ENCODE measurements around the gene PTCH2.

GRCh38 chr1:44885406-44885805, 42.4 kb upstream of the PTCH2 start:
- TF ChIP-seq POLR2A (IDR thresholded peaks at IDR 0.05): no peak
- no peak for TF ChIP-seq EP300 (IDR thresholded peaks at IDR 0.05)
